ENCODE measurements around the gene TMED5.
A peak's percentile ranks its signal among the peaks of the same experiment; 100 is the strongest.
"Not testable (repeated sequence)": the region's sequence is repeated elsewhere in the genome, so short reads cannot be mapped to it uniquely, and the experiment has no call there.

The TMED5 gene

GRCh38 chr1:93179886-93180722 lies at the start of gene TMED5:
TMED5 (minus strand) TSS chr1:93180413; CDS start chr1:93180242, 171 bp downstream.
- DNase-seq (ENCODE audit: low read depth), result peak; percentile 96

GRCh38 chr1:93223023-93223675 lies 42.9 kb upstream of the TMED5 start:
- DNase-seq (ENCODE audit: low read depth), result no peak

DNA sequence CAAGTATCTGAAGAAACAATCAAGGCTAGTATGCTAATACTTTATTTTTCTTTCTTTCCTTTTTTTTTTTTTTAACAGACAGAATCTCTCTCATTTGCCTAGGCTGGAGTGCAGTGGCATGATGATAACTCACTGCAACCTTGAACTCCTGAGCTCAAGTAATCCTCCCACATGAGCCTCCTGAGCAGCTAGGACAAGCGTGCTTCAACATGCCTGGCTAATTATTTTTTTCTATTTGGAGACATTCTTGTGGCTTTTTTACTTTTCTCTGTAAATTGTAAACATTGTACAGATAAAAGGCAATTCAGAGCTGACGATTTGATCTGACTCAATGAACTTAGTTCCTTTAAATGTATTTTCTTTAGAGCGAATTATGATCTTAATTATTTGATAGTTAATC lies 41.7 kb upstream of the TMED5 start:
- DNase-seq (ENCODE audit: low read depth), result no peak

DNA sequence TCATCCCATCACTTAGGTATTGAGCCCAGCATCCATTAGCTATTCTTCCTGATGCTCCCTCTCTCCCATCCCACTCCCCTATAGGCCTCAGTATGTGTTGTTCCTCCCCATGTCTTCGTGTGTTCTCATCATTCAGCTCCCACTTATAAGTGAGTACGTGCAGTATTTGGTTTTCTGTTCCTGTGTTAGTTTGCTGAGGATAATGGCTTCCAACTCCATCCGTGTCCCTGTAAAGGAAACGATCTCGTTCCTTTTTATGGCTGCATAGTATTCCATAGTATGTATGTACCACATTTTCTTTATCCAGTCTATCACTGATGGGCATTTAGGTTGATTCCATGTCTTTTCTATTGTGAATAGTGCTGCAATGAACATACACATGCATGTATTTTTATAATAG lies 40.5 kb upstream of the TMED5 start:
- DNase-seq (ENCODE audit: low read depth), result not testable (repeated sequence)

DNA sequence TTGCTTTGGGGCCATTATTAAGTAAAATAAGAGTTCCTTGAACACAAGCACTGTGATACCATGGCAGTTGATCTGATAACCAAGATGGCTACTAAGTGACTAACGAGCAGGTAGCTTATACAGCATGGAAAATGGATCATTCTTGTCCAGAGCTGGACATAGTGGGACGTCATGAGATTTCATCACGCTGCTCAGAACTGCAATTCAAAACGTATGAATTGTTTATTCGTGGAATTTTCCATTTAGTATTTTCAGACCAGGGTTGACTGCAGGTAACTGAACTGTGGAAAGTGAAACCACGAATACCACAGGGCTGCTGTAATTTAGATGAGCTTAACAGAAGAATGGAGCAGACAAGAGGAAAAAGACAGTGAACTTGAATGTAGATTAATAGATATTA lies 39.2 kb upstream of the TMED5 start:
- DNase-seq (ENCODE audit: low read depth), result no peak

DNA sequence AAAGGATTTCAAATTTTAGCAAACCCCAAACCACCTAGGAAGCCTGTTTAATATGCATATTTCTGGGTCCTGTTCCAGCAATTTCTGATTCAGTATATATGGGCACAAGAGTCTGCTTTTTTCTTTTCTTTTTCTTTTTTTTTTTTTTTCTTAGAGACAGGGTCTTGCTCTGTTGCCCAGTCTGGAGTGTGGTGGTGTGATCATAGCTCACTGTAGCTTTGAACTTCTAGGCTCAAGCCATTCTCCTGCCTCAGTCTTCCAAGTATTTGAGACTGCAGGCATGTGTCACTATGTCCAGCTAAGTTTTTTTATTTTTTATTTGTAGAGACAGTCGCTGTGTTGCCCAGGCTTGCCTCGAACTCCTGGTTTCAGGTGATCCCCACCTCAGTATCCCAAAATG lies 35.1 kb upstream of the TMED5 start:
- DNase-seq (ENCODE audit: low read depth), result no peak

DNA sequence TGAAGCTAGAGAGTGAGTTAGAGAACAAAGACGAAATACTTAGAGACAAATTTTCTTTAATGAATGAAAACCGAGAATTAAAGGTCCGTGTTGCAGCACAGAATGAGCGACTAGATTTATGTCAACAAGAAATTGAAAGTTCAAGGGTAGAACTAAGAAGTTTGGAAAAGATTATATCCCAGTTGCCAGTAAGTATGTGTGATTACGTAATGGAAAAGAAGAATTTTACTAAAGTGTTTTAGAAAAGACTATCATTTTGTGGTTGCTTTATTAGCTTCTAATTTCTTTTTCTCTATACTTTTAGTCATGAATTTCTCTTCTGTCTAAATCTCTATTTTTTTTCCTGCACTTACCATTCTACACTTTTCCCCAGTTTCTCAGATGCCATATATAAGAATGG lies 27.0 kb upstream of the TMED5 start:
- DNase-seq (ENCODE audit: low read depth), result no peak

DNA sequence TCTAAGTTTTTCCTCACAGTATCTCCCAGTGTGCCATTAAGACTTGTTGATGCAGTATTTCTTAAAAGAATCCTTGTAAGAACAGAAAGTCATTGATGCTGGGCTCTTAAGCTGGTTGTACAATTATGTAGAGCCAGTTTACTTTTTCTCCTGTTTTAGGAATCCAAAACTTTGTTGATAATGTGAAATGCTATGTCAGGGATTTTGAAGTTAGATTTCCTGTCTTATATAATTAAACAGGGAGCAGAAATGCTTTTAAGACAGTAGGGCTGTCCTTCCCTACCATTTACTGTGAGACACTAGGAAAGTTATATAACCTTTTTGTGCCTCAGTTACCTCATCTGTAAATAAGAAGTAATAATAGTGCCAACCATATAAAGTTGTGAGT lies 26.3 kb upstream of the TMED5 start:
- no peak for DNase-seq (ENCODE audit: low read depth)

DNA sequence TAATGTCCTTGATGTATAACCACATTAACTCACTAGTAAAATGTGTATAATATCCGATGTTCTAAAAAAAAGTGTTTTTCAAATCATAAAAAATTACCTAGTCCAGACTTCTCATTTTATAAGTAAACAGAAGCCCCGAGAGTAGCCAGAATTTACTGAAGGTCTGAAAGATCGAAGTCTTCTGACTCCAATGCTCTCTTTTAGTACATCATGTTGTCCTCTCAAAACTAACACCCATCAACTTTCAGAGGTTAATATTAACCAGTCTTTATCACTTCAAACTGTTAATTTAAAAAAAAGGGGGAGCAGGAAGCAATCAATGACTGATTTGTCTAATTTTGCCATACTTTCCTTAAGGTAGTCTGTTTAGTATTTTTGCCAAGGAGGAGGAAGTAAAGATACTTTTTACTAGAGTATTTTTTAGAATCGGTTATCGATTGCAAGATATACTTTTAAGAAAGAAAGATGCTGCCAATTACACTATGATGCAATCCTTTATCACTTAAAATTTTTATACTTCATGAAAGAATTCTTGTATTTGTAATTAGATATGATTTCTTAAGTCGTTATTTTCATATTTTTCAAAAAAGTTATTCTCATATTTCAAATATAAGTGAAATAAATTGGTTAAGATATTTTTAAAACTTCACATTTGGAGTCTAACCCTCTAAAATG lies 25.8 kb upstream of the TMED5 start:
- no peak for DNase-seq (ENCODE audit: low read depth)

- no peak for DNase-seq (ENCODE audit: low read depth)
Measured at GRCh38 chr1:93200714-93201113, 20.5 kb upstream of the TMED5 start.

- no peak for DNase-seq (ENCODE audit: low read depth)
Measured at GRCh38 chr1:93200086-93200620, 19.9 kb upstream of the TMED5 start.

GRCh38 chr1:93199150-93199549 lies 18.9 kb upstream of the TMED5 start:
- no peak for DNase-seq (ENCODE audit: low read depth)

DNA sequence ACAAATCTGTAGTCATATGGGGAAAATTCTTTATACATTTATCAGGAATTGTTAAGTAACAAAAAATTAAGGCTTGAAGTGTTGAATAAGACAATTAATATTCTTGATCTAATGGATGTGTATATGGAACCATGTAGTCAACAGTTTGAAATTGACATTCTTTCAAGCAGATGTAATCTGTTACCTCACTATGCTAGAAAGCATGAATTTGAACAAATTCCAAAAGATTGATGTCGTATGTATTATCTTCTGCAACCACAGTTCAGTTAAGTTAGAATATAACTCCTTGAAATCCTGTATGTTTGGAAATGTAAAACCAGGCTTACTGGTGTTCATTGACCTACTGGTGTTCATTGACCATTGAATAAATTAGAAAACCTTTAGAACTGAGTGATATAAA lies 16.4 kb upstream of the TMED5 start:
- no peak for DNase-seq (ENCODE audit: low read depth)

- no peak for DNase-seq (ENCODE audit: low read depth)
Measured at GRCh38 chr1:93194231-93194990, 14.2 kb upstream of the TMED5 start.

GRCh38 chr1:93190432-93190831 lies 10.2 kb upstream of the TMED5 start:
- no peak for DNase-seq (ENCODE audit: low read depth)

GRCh38 chr1:93186667-93187066 lies 6.5 kb upstream of the TMED5 start:
- DNase-seq (ENCODE audit: low read depth), result no peak

DNA sequence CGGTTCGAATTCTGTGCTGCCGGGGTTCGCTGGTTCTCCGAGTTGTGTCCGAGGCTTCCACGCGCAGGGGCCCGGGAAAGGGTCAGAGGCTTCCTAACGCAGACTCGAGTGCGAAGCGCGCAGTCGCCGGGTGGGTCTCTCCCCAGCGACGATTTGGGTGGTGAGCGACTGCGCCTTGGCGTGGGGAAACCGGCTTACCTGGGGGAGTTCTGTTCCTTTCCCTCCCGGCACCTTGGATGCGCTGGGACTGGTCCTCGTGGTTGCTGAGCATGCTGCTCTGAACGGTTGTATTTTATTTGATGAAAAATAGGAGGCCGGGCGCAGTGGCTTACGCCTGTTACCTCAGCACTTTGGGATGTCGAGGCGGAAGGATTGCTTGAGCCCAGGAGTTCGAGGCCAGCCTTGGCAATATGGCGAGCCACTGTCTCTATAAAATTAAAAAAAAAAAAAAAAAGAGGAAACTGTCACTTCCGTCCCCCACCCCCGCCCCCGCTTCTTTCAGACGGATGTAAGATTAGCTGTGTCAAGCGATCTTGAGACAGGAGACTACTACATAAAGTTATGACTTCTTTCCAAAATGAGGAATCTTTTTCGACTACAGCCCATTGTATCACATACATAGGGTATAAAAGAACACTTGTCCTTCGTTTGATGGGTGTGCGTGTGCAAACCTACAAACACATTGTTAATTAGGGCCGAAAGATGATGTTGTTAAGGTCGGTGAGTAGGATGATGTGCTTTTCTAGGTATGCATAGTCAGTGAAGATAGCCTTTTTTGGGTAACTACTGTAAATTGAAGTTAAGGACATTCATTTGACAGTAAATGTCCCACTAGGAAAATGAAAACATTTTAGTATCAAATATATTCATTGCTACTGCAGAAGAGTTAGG lies 755 bp upstream of the TMED5 start, which contains the start of gene CCDC18:
Gene CCDC18, plus strand, starts transcription at position 2 of the 891 bp plus-strand sequence. CDS start 2,638 bp downstream, outside the sequence.
- peak; percentile 52 for DNase-seq (ENCODE audit: low read depth)

GRCh38 chr1:93178418-93178817 lies 1.8 kb downstream of the TMED5 start:
- DNase-seq (ENCODE audit: low read depth), result no peak

DNA sequence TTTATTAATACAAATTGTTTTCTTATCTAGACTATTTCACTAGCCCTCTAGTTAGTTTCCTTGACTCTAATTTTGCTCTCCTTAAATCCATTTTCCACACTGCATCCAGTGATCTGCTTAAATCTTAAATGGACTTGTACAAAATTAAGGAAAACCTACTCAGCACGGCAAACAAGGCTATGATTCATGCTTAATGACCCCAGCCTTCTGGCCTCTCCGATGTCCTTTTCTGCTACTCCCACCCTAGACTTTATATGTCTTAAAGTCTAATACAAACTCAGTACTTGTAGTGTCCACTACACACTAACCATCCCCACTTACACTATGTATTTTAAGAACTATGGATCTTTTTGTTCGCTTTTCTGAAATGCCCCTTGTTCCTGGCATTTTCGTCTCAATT lies 2.2 kb downstream of the TMED5 start:
- no peak for DNase-seq (ENCODE audit: low read depth)

GRCh38 chr1:93174638-93175037 lies 5.6 kb downstream of the TMED5 start:
- not testable (repeated sequence) for DNase-seq (ENCODE audit: low read depth)

- DNase-seq (ENCODE audit: low read depth), result no peak
Measured at GRCh38 chr1:93172778-93173177, 7.4 kb downstream of the TMED5 start.
